Measurements from ENCODE around the gene AK4. TPM values are rescaled to one million over a fixed set of nuclear protein-coding genes. Genes with fewer than 3 reads are reported as not detected.

AK4 gene
- total RNA-seq, 1 donor from 2014 or later = 23.4 TPM

- Mint-ChIP-seq H3K4me3 (ENCODE audit: unreplicated experiment) (no peak overlapping the region), H3K4me1 (ENCODE audit: unreplicated experiment) (peaks cover 6% of the 10 kb centered on the region), H3K36me3 (ENCODE audit: unreplicated experiment) (peaks cover 3% of the 10 kb centered on the region), H3K27ac (ENCODE audit: unreplicated experiment) (no peak overlapping the region), H3K9me3 (ENCODE audit: unreplicated experiment) (no peaks in the 10 kb centered on the region), H3K27me3 (ENCODE audit: unreplicated experiment) (peaks cover 4% of the 10 kb centered on the region)
- no peak for TF ChIP-seq CTCF (IDR thresholded peaks at IDR 0.05)
- DNase-seq (ENCODE audit: extremely low spot score, unreplicated experiment) = no peak
Measured at GRCh38 chr1:65214340-65215027, 66.5 kb downstream of the AK4 start.

DNA sequence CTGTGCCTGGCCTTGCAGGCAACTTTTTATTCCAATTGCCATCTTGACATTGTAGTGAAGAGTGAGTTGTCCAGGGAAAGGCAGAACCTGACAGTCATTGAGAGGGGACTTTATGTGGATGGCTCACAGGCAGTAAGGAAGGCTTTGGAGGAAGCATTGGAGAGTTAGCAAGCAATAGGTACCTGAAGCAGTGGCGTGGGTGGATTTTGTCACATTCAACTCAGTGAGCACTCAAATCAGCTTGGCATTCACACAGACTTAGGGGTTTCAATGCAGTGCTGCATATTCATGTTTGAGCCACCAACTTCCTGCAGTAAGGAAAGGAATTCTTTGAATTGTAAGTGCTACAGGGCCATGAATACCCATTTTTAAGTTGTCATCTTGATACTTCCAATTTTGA lies 69.0 kb downstream of the AK4 start:
- no peaks in the 10 kb centered on the region for H3K27me3 Mint-ChIP-seq (ENCODE audit: unreplicated experiment)
- no peak for TF ChIP-seq CTCF (IDR thresholded peaks at IDR 0.05)
- peaks cover 6% of the 10 kb centered on the region for H3K4me1 Mint-ChIP-seq (ENCODE audit: unreplicated experiment)
- H3K9me3 Mint-ChIP-seq (ENCODE audit: unreplicated experiment) = no peaks in the 10 kb centered on the region
- H3K27ac Mint-ChIP-seq (ENCODE audit: unreplicated experiment) = no peak overlapping the region
- no peak overlapping the region for H3K4me3 Mint-ChIP-seq (ENCODE audit: unreplicated experiment)
- no peak for DNase-seq (ENCODE audit: extremely low spot score, unreplicated experiment)
- H3K36me3 Mint-ChIP-seq (ENCODE audit: unreplicated experiment) = peaks cover 11% of the 10 kb centered on the region

GRCh38 chr1:65221638-65222339 lies 73.8 kb downstream of the AK4 start:
- Mint-ChIP-seq H3K27me3 (ENCODE audit: unreplicated experiment) (no peaks in the 10 kb centered on the region), H3K9me3 (ENCODE audit: unreplicated experiment) (no peaks in the 10 kb centered on the region), H3K4me3 (ENCODE audit: unreplicated experiment) (no peak overlapping the region), H3K4me1 (ENCODE audit: unreplicated experiment) (no peaks in the 10 kb centered on the region), H3K36me3 (ENCODE audit: unreplicated experiment) (peaks cover 24% of the 10 kb centered on the region), H3K27ac (ENCODE audit: unreplicated experiment) (no peak overlapping the region)
- DNase-seq (ENCODE audit: extremely low spot score, unreplicated experiment) = no peak
- no peak for TF ChIP-seq CTCF (IDR thresholded peaks at IDR 0.05)

DNA sequence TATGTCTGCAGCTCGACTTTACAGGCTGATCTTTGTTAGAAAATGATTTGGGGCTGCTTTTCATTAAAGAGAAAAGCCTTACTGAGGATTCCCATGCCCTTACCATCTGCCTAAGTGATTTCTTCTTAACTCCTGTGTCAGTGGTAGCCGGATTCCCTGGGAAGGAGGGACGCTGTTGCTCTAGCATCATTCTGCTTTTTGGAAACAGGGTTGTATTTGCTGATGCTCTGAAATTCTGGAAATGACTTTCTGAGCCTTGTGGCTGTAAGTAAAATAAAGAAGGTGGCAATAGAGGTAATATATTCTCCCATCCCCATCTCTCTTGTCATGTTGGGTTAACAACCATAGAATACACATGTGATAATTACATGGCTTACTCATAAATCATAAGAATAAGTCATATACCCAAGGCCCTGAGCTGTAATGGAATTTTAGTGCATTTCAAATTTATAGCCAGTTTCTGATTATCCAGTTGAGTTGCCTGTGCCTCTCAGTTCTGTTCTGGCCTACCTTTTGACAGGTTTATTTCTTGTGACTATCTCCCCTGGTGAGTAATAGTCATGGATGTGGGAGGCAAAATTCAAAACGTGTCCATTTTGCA lies 74.4 kb downstream of the AK4 start:
- no peak overlapping the region for H3K27ac Mint-ChIP-seq (ENCODE audit: unreplicated experiment)
- no peaks in the 10 kb centered on the region for H3K9me3 Mint-ChIP-seq (ENCODE audit: unreplicated experiment)
- no peaks in the 10 kb centered on the region for H3K27me3 Mint-ChIP-seq (ENCODE audit: unreplicated experiment)
- no peak for DNase-seq (ENCODE audit: extremely low spot score, unreplicated experiment)
- no peaks in the 10 kb centered on the region for H3K4me1 Mint-ChIP-seq (ENCODE audit: unreplicated experiment)
- TF ChIP-seq CTCF (IDR thresholded peaks at IDR 0.05) = no peak
- no peak overlapping the region for H3K4me3 Mint-ChIP-seq (ENCODE audit: unreplicated experiment)
- H3K36me3 Mint-ChIP-seq (ENCODE audit: unreplicated experiment) = peaks cover 24% of the 10 kb centered on the region

DNA sequence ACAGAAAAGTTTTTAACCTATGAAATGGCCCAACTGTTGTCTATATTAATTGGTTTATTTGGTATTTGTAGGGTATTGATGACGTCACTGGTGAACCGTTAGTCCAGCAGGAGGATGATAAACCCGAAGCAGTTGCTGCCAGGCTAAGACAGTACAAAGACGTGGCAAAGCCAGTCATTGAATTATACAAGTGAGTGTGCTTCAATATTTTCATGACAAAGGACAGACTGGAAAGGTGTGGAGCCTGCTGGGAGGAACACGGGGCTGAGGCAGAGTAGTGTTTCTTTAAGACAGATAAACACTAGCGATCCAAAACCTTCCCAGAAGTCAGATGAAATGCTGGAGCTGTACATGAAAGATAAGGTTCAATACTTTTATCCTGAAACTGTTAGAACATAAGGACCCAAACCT lies 76.7 kb downstream of the AK4 start:
- Mint-ChIP-seq H3K36me3 (ENCODE audit: unreplicated experiment) (peaks cover 21% of the 10 kb centered on the region), H3K9me3 (ENCODE audit: unreplicated experiment) (no peaks in the 10 kb centered on the region), H3K4me1 (ENCODE audit: unreplicated experiment) (no peaks in the 10 kb centered on the region), H3K27me3 (ENCODE audit: unreplicated experiment) (no peaks in the 10 kb centered on the region), H3K27ac (ENCODE audit: unreplicated experiment) (no peak overlapping the region), H3K4me3 (ENCODE audit: unreplicated experiment) (no peak overlapping the region)
- TF ChIP-seq CTCF (IDR thresholded peaks at IDR 0.05) = no peak
- DNase-seq (ENCODE audit: extremely low spot score, unreplicated experiment) = no peak
